A549 treated with CpdA at 1 μM for 4 hours (cell line): ENCODE measurements around the gene MSGN1. TPM values are rescaled to one million over a fixed set of nuclear protein-coding genes. Genes with fewer than 3 reads are reported as not detected.

Source experiments
- total RNA-seq: library from RNA; stranded (reverse); fragments of 200-300 nt; extraction: Qiagen RNA extraction; gene quantifications from 5 replicates; pipeline ENCODE4 v1.2.3, GENCODE V29; 2022; ENCODE audit warnings: low read depth

The MSGN1 gene
- not detected in 5 replicates for total RNA-seq

GRCh38 chr2:17816396-17817245 is at the start of gene MSGN1:
TSS of gene MSGN1 (plus strand) at chr2:17816460. CDS start at chr2:17816519, 59 bp downstream.

Other genes with a start within 250 kb of the MSGN1 start
- 23.1 to 41.7 TPM (median 29.6 TPM) in 5 replicates for gene SMC6, start 62.6 kb upstream of the MSGN1 start, total RNA-seq
- gene GEN1, start 62.3 kb upstream of the MSGN1 start, total RNA-seq: 11.4 to 15.7 TPM (median 14.4 TPM) in 5 replicates
- gene KCNS3, start 62.2 kb downstream of the MSGN1 start, total RNA-seq: 1.1 to 1.3 TPM (median 1.2 TPM) in 5 replicates